ENCODE data around the gene AQP3. TPM values are rescaled to one million over a fixed set of nuclear protein-coding genes. Genes with fewer than 3 reads are reported as not detected.

Gene AQP3
- total RNA-seq, 2 donors from 2014 or later: 2.2 to 2.7 TPM

DNA sequence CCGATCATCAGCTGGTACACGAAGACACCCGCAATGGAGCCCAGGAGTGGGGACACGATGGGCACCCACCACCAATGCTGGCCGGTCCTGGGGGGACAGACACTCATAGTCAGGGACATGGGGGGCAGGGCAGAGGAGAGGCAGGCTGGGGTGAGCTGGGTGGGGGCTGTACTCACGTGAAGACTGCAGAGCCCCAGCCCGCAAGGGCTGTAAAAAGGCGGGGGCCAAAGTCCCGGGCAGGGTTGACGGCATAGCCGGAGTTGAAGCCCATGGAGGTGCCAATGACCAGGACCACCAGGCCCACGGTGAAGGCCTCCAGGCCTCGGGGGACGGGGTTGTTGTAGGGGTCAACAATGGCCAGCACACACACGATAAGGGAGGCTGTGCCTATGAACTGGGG, 5.3 kb downstream of the AQP3 start:
- peaks cover 19% of the 10 kb centered on the region for H3K4me1 ChIP-seq (ENCODE audit: control insufficient read depth, insufficient read depth, low read length)
- Mint-ChIP-seq H3K27ac (no peak overlapping the region), H3K36me3 (ENCODE audit: low read depth) (no peaks in the 10 kb centered on the region), H3K27me3 (ENCODE audit: insufficient read depth) (peaks cover 17% of the 10 kb centered on the region), H3K4me3 (no peak overlapping the region), H3K4me1 (peaks cover 29% of the 10 kb centered on the region), H3K9me3 (no peaks in the 10 kb centered on the region)
- DNase-seq: no peak
- H3K9ac ChIP-seq (ENCODE audit: extremely low read depth, low read length, poor library complexity, severe bottlenecking): no peak overlapping the region
- no peaks in the 10 kb centered on the region for H3K36me3 ChIP-seq (ENCODE audit: control insufficient read depth, insufficient read depth, low read length)
- TF ChIP-seq, protein P1, sequence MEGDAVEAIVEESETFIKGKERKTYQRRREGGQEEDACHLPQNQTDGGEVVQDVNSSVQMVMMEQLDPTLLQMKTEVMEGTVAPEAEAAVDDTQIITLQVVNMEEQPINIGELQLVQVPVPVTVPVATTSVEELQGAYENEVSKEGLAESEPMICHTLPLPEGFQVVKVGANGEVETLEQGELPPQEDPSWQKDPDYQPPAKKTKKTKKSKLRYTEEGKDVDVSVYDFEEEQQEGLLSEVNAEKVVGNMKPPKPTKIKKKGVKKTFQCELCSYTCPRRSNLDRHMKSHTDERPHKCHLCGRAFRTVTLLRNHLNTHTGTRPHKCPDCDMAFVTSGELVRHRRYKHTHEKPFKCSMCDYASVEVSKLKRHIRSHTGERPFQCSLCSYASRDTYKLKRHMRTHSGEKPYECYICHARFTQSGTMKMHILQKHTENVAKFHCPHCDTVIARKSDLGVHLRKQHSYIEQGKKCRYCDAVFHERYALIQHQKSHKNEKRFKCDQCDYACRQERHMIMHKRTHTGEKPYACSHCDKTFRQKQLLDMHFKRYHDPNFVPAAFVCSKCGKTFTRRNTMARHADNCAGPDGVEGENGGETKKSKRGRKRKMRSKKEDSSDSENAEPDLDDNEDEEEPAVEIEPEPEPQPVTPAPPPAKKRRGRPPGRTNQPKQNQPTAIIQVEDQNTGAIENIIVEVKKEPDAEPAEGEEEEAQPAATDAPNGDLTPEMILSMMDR (conservative IDR thresholded peaks at IDR 0.05): no peak
- H3K9me3 ChIP-seq (ENCODE audit: control insufficient read depth, low read length): no peaks in the 10 kb centered on the region
- WGBS, 2 experiments (ENCODE audit: insufficient coverage in 1 of 2, insufficient read length in 1 of 2): 90 to 93% methylated on average over 7 to 15 of the region's 15 CpGs
- no peaks in the 10 kb centered on the region for H3K27me3 ChIP-seq (ENCODE audit: control insufficient read depth, insufficient read depth, low read length, poor library complexity, severe bottlenecking)
- no peak overlapping the region for H3K4me3 ChIP-seq (ENCODE audit: low read length)
- H3K27ac ChIP-seq (ENCODE audit: low read depth, low read length): no peak overlapping the region

- TF ChIP-seq, protein P1 (conservative IDR thresholded peaks at IDR 0.05): no peak
- Histone ChIP-seq H3K9ac (ENCODE audit: extremely low read depth, low read length, poor library complexity, severe bottlenecking) (no peak overlapping the region), H3K27ac (ENCODE audit: low read depth, low read length) (no peak overlapping the region), H3K36me3 (ENCODE audit: control insufficient read depth, insufficient read depth, low read length) (no peaks in the 10 kb centered on the region), H3K4me3 (ENCODE audit: low read length) (no peak overlapping the region), H3K9me3 (ENCODE audit: control insufficient read depth, low read length) (no peaks in the 10 kb centered on the region), H3K27me3 (ENCODE audit: control insufficient read depth, insufficient read depth, low read length, poor library complexity, severe bottlenecking) (no peaks in the 10 kb centered on the region), H3K4me1 (ENCODE audit: control insufficient read depth, insufficient read depth, low read length) (peaks cover 7% of the 10 kb centered on the region)
- no peaks in the 10 kb centered on the region for H3K36me3 Mint-ChIP-seq (ENCODE audit: low read depth)
- H3K4me3 Mint-ChIP-seq: no peak overlapping the region
- peaks cover 26% of the 10 kb centered on the region for H3K4me1 Mint-ChIP-seq
- 85% methylated on average over 1 of the region's 1 CpG; no CpG with 5 or more reads in 1 of the 2 experiments for WGBS, 2 experiments (ENCODE audit: insufficient coverage in 1 of 2, insufficient read length in 1 of 2)
- no peaks in the 10 kb centered on the region for H3K9me3 Mint-ChIP-seq
- peaks cover 7% of the 10 kb centered on the region for H3K27me3 Mint-ChIP-seq (ENCODE audit: insufficient read depth)
- H3K27ac Mint-ChIP-seq: no peak overlapping the region
- DNase-seq: no peak
Measured at GRCh38 chr9:33440609-33441008, 6.8 kb downstream of the AQP3 start.

DNA sequence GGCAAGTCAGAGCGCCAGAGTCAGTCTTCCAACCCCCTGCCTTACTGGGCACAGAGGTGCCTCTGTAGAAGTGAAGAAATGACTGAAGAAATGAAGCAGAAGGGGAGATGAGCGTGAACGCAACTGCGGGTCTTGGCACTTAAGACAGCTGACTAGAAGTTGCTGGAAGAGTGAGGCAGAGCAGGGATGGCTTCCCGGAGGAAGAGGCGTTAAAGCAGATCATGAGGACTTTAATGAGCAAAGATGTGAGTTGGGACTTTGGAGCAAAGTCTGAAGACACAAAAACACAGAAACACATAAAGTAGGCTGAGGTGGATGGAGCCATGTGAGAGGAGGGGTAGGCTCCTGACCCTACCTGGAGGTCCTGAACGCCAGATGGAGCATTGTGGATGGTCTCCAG, 7.2 kb downstream of the AQP3 start:
- H3K27ac Mint-ChIP-seq: no peak overlapping the region
- peaks cover 24% of the 10 kb centered on the region for H3K4me1 Mint-ChIP-seq
- H3K9me3 ChIP-seq (ENCODE audit: control insufficient read depth, low read length): no peaks in the 10 kb centered on the region
- 88 to 91% methylated on average over 5 to 7 of the region's 7 CpGs for WGBS, 2 experiments (ENCODE audit: insufficient coverage in 1 of 2, insufficient read length in 1 of 2)
- no peak overlapping the region for H3K4me3 Mint-ChIP-seq
- no peak overlapping the region for H3K9ac ChIP-seq (ENCODE audit: extremely low read depth, low read length, poor library complexity, severe bottlenecking)
- H3K9me3 Mint-ChIP-seq: no peaks in the 10 kb centered on the region
- H3K27ac ChIP-seq (ENCODE audit: low read depth, low read length): no peak overlapping the region
- peaks cover 6% of the 10 kb centered on the region for H3K4me1 ChIP-seq (ENCODE audit: control insufficient read depth, insufficient read depth, low read length)
- no peak for DNase-seq
- peaks cover 7% of the 10 kb centered on the region for H3K27me3 Mint-ChIP-seq (ENCODE audit: insufficient read depth)
- no peaks in the 10 kb centered on the region for H3K27me3 ChIP-seq (ENCODE audit: control insufficient read depth, insufficient read depth, low read length, poor library complexity, severe bottlenecking)
- TF ChIP-seq, protein P1 (conservative IDR thresholded peaks at IDR 0.05): no peak
- H3K4me3 ChIP-seq (ENCODE audit: low read length): no peak overlapping the region
- no peaks in the 10 kb centered on the region for H3K36me3 ChIP-seq (ENCODE audit: control insufficient read depth, insufficient read depth, low read length)
- no peaks in the 10 kb centered on the region for H3K36me3 Mint-ChIP-seq (ENCODE audit: low read depth)

Measured in endodermal cell (in vitro differentiated cells).